ENCODE measurements around the gene POF1B.

GRCh38 chrX:85375333-85375738, 4.1 kb downstream of the POF1B start:
- TF ChIP-seq REST (IDR thresholded peaks at IDR 0.05; ENCODE audit: insufficient replicate concordance, low read depth) = no peak
- TF ChIP-seq, protein P1, sequence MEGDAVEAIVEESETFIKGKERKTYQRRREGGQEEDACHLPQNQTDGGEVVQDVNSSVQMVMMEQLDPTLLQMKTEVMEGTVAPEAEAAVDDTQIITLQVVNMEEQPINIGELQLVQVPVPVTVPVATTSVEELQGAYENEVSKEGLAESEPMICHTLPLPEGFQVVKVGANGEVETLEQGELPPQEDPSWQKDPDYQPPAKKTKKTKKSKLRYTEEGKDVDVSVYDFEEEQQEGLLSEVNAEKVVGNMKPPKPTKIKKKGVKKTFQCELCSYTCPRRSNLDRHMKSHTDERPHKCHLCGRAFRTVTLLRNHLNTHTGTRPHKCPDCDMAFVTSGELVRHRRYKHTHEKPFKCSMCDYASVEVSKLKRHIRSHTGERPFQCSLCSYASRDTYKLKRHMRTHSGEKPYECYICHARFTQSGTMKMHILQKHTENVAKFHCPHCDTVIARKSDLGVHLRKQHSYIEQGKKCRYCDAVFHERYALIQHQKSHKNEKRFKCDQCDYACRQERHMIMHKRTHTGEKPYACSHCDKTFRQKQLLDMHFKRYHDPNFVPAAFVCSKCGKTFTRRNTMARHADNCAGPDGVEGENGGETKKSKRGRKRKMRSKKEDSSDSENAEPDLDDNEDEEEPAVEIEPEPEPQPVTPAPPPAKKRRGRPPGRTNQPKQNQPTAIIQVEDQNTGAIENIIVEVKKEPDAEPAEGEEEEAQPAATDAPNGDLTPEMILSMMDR (IDR thresholded peaks at IDR 0.05; ENCODE audit: insufficient read depth, low read length) = no peak
- TF ChIP-seq POLR2AphosphoS5 (IDR thresholded peaks at IDR 0.05; ENCODE audit: low read depth) = no peak
- TF ChIP-seq GABPA (IDR thresholded peaks at IDR 0.05; ENCODE audit: low read depth) = no peak

Data from HL-60 (cell line).